ENCODE data around the gene C2CD2L.
"Not testable (repeated sequence)": the region's sequence is repeated elsewhere in the genome, so short reads cannot be mapped to it uniquely, and the experiment has no call there.

Gene C2CD2L

DNA sequence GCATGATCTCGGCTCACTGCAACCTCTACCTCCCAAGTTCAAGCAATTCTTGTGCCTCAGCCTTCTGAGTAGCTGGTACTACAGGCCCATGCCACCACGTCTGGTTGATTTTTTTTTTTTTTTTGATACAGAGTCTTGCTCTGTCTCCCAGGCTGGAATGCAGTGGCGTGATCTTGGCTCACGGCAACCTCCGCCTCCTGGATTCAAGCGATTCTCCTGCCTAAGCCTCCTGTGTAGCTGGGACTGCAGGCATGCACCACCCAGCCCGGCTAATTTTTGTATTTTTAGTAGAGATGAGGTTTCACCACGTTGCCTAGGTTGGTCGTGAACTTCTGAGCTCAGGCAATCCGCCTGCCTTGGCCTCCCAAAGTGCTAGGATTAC lies 59.9 kb downstream of the C2CD2L start:
- H3K27me3 Mint-ChIP-seq; H3K9me3 Mint-ChIP-seq; H3K4me1 Mint-ChIP-seq (ENCODE audit: low read depth); H3K4me3 Mint-ChIP-seq; H3K36me3 Mint-ChIP-seq (ENCODE audit: low read depth); DNase-seq; H3K27ac Mint-ChIP-seq: not testable (repeated sequence)

DNA sequence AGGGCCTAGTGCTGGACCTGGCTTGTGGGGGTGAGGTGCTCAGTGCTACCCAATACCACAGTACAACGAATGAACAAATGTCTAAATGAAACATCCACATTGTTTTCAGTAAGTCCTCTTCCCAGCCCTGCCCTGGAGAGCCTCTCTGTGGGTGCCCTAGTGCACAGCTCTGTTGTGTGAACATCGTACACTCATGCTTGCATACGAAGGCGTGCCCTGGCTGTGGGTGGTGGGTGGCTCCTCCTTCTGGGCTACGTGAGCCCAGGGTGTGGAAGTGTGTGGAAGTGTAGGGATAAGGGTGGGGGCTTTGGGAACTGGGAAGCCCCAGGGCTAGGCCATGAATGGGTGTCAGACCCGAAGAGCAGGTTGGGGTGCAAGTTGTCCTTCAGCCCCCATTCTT lies 60.8 kb downstream of the C2CD2L start:
- Mint-ChIP-seq H3K27me3 (no peaks in the 10 kb centered on the region), H3K4me3 (peak overlapping the region; percentile 88), H3K27ac (peak overlapping the region; percentile 63), H3K36me3 (ENCODE audit: low read depth) (peaks cover 4% of the 10 kb centered on the region), H3K9me3 (no peaks in the 10 kb centered on the region), H3K4me1 (ENCODE audit: low read depth) (peaks cover 9% of the 10 kb centered on the region)
- no peak for DNase-seq

All from activated T-cell treated with anti-CD3 and anti-CD28 coated beads, Interleukin-2, amount 50 U/mL, for 24 hours (primary cell).